Activated T-helper 1 cell treated with anti-CD3 and anti-CD28 coated beads, Interleukin-12 subunit alpha, Interleukin-12 subunit beta, Interleukin-2, Interleukin-4 antibody, amounts not matched to agents 30 ng/mL and 10 ng/mL and 1 ng/mL, durations not matched to agents 14 hours and 24 hours and 36 hours (primary cell): ENCODE measurements around the gene SMIM30. TPM values are rescaled to one million over a fixed set of nuclear protein-coding genes. Genes with fewer than 3 reads are reported as not detected.
A peak's percentile ranks its signal among the peaks of the same experiment; 100 is the strongest.
"Not testable (repeated sequence)": the region's sequence is repeated elsewhere in the genome, so short reads cannot be mapped to it uniquely, and the experiment has no call there.

Experiments used
- DNase-seq: peaks from one replicate; pipeline ENCODE4 v3.0.0; 2021; ENCODE audit warnings: low spot score
- H3K27ac Mint-ChIP-seq: one replicate; pipeline ENCODE4 v1.8.0; 2021; ENCODE audit warnings: mild to moderate bottlenecking, mixed read lengths
- H3K27me3 Mint-ChIP-seq: one replicate; pipeline ENCODE4 v1.8.0; 2022; ENCODE audit warnings: mild to moderate bottlenecking, moderate library complexity, mixed read lengths; ENCODE audit not compliant: insufficient read depth
- H3K36me3 Mint-ChIP-seq: one replicate; pipeline ENCODE4 v1.8.0; 2021; ENCODE audit warnings: low read depth, mixed read lengths
- H3K4me1 Mint-ChIP-seq: one replicate; pipeline ENCODE4 v1.8.0; 2021; ENCODE audit warnings: low read depth, mixed read lengths
- H3K4me3 Mint-ChIP-seq: one replicate; pipeline ENCODE4 v1.8.0; 2021; ENCODE audit warnings: mild to moderate bottlenecking, moderate library complexity, mixed read lengths
- H3K9me3 Mint-ChIP-seq: one replicate; pipeline ENCODE4 v1.8.0; 2021; ENCODE audit warnings: mixed read lengths
- intact Hi-C: fragments of 100-400 bp; cut with micrococcal nuclease; formaldehyde crosslinking; loops from one replicate; pipeline ENCODE4 v1.15.1; 2024
- total RNA-seq: library from RNA; stranded (reverse); gene quantifications from 2 replicates; pipeline ENCODE4 v1.2.3, GENCODE V29; 2022

Gene SMIM30
- total RNA-seq, 1 donor from 2014 or later: 32.4 TPM

DNA sequence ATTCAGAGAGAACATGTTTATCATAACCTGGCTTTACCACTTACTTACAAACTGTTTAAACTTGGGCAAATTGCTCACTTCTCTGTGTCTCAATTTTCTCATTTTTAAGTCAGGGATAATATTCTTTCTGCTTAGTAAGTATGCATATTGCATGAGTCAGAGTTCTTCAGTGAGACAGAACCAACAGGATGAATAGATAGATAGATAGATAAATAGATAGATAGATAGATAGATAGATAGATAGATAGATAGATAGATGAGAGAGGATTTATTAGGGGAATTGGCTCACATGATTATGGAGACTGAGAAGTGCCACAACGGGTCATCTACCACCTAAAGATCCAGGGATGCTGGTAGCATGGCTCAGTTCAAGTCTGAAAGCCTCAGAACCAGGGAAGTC, 15.7 kb upstream of the SMIM30 start:
- DNase-seq: no peak
- intact Hi-C loops: no loop called here
- H3K4me3 Mint-ChIP-seq: no peak overlapping the region
- H3K27ac Mint-ChIP-seq: no peak overlapping the region
- peaks cover 8% of the 10 kb centered on the region for H3K27me3 Mint-ChIP-seq
- no peaks in the 10 kb centered on the region for H3K36me3 Mint-ChIP-seq
- no peaks in the 10 kb centered on the region for H3K9me3 Mint-ChIP-seq
- H3K4me1 Mint-ChIP-seq: no peaks in the 10 kb centered on the region

DNA sequence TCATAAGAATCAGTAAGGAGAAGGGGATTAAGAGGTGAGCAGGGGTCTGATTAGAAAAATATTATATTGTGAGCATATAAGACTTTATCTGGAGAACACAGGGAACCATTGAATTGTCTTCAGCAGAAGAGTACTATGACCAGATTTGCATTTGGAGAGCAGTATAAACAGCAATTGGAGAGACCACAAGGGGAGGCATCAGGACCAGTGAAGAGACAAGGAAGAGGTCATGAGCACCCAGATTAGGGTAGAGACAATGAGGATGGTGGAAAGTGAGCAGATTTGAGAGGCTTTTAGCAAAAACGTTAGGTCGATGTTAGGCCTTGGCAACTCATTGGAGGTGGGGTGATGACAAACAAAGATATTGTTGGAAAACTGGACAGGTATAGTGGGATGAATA, 13.0 kb upstream of the SMIM30 start:
- Mint-ChIP-seq H3K27ac (no peak overlapping the region), H3K4me1 (no peaks in the 10 kb centered on the region), H3K36me3 (no peaks in the 10 kb centered on the region), H3K27me3 (peaks cover 8% of the 10 kb centered on the region), H3K9me3 (no peaks in the 10 kb centered on the region), H3K4me3 (no peak overlapping the region)
- intact Hi-C loops: no loop called here
- no peak for DNase-seq

DNA sequence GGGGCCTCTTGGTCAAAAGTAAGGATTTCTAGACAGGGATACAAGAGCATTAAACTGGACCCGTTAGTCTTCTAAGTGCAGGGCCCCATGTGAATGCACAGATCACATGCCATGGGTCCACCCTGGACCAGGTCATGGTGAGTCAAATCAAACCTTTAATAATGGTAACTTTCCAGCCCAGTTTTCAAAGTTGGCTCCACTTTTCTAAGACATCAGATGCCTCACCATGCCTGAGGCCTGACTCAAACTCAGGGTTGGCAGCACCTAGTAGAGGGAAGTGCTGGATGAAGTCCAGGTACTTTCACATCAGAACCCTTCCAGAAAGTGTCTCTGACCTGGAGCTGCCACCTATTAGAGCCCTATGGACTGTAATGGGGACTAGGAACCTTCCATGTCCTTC, 9.7 kb upstream of the SMIM30 start:
- intact Hi-C loops: no loop called here
- Mint-ChIP-seq H3K36me3 (no peaks in the 10 kb centered on the region), H3K27ac (no peak overlapping the region), H3K4me3 (no peak overlapping the region), H3K9me3 (no peaks in the 10 kb centered on the region), H3K4me1 (peaks cover under 1% of the 10 kb centered on the region), H3K27me3 (peaks cover 2% of the 10 kb centered on the region)
- no peak for DNase-seq

DNA sequence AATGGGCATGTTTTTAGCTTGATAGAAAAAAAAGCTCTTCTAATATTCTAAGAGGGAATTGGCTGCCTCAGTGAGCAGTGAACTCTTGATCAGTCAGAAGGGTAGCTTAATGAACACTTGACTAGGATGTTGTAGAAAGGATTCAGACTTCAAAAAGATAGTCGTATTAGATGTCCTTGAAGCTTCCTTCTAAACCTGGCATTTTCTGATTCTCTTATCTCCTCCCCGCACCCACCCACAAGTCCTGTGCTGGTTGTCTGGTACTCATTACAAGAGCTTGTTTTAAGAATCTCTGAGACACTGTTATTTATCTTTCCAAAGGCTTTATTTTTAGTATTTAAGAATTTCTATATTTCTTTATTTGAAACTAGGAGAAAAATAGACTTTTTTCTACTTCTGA, 7.4 kb upstream of the SMIM30 start:
- DNase-seq: no peak
- no peaks in the 10 kb centered on the region for H3K36me3 Mint-ChIP-seq
- intact Hi-C loops: no loop called here
- H3K9me3 Mint-ChIP-seq: no peaks in the 10 kb centered on the region
- no peaks in the 10 kb centered on the region for H3K27me3 Mint-ChIP-seq
- H3K4me1 Mint-ChIP-seq: peaks cover 12% of the 10 kb centered on the region
- H3K27ac Mint-ChIP-seq: no peak overlapping the region
- H3K4me3 Mint-ChIP-seq: no peak overlapping the region

DNA sequence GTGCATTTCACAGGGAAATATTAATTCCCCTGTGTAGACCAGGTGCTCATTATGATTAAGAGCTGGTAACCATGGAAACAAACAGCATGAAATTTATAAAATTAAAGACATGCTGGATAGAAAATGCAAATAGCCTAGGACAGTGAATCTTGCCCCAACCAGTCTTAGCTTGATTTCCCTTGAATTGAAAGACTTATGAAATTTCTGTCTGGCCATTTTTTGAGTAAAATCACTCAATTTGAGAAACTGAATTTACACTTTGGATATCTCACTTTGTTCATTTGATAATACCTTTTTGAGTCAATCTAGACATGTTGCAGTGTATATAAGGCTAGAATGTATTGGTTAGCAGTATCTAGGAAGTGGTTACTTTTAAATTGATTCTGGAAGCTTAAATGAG, 4.4 kb upstream of the SMIM30 start:
- H3K27ac Mint-ChIP-seq: no peak overlapping the region
- no peak for DNase-seq
- intact Hi-C loops: no loop called here
- H3K27me3 Mint-ChIP-seq: no peaks in the 10 kb centered on the region
- no peak overlapping the region for H3K4me3 Mint-ChIP-seq
- H3K36me3 Mint-ChIP-seq: peaks cover 4% of the 10 kb centered on the region
- peaks cover 35% of the 10 kb centered on the region for H3K4me1 Mint-ChIP-seq
- H3K9me3 Mint-ChIP-seq: no peaks in the 10 kb centered on the region

DNA sequence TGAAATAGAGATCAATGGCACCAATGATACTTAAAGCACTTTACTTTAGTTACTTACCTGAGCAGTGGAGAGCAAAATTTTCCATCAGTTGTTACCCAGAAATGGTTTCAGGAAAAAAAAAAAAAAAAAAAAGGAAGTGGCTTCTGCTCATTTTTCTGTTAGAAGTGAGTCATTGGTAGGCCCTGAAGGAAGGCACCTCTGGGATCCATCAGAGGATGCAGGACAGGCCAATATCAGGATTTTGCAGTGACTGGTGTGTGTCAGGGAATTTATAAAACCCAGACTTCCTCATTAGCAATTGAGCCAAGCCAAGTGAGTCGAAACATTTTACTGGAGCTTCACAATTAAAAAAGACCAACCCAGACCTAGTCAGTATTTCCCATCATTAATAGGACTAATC, 2.3 kb upstream of the SMIM30 start:
- no peak for DNase-seq
- no peaks in the 10 kb centered on the region for H3K27me3 Mint-ChIP-seq
- no peaks in the 10 kb centered on the region for H3K9me3 Mint-ChIP-seq
- H3K4me1 Mint-ChIP-seq: peaks cover 46% of the 10 kb centered on the region
- H3K4me3 Mint-ChIP-seq: peak overlapping the region; percentile 20
- intact Hi-C loops: no loop called here
- H3K36me3 Mint-ChIP-seq: peaks cover 9% of the 10 kb centered on the region
- H3K27ac Mint-ChIP-seq: peak overlapping the region; percentile 68

DNA sequence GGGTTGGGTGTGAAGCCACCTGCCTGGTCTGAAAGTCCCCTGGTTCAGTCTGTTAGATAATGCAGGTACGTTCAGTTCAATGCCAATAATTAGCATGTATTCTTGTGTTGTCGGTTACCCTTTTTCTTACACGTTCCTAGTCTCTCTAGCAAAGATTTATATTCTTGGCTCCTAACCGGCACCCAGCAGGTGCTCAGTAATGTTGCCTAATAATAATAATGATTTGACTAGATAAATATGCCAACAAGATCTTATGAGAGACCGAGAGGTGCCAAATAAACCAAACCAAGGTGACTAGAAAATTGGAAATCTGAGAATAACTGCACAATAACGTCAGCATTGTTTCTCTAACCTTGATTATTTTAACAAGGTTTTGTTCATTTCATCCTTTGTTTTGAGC, 1.1 kb upstream of the SMIM30 start:
- peaks cover 9% of the 10 kb centered on the region for H3K36me3 Mint-ChIP-seq
- H3K4me1 Mint-ChIP-seq: peaks cover 46% of the 10 kb centered on the region
- peak overlapping the region; percentile 93 for H3K4me3 Mint-ChIP-seq

DNA sequence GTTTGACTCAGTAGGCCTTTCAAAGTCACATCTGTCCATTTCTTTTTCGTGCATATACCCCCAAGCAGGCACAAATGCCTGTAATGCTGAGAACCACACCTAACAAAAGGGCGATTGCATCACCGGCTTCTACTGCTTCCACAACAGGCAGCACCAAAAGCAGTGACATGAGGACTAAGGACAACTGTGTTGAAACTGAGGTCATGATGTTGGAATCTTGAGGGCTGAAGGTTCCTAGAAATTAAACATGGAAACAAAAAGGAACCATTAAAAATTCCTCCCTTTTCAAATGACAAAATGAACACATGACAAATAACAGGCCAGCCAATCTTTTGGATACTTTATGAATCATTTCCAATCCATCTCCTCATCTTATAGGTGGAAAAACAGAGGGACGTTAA, 980 bp downstream of the SMIM30 start:
- H3K27me3 Mint-ChIP-seq, H3K36me3 Mint-ChIP-seq, H3K9me3 Mint-ChIP-seq, DNase-seq: not testable (repeated sequence)
- Mint-ChIP-seq H3K27ac (peak overlapping the region; percentile 21), H3K4me1 (peaks cover 39% of the 10 kb centered on the region), H3K4me3 (peak overlapping the region; percentile 93)
- intact Hi-C loops: loop anchor here (5.0 kb wide), 1 partner anchor 725 kb away; no protein-coding TSS in a partner anchor

More for the DNA sequence above, 1.1 kb upstream of the SMIM30 start:
- no peak overlapping the region for H3K27ac Mint-ChIP-seq
- H3K27me3 Mint-ChIP-seq: no peaks in the 10 kb centered on the region
- no peak for DNase-seq
- intact Hi-C loops: loop anchor here (1.0 to 5.0 kb wide), 3 partner anchors 333 to 1557 kb away; partner anchors contain the start of gene IMMP2L
- H3K9me3 Mint-ChIP-seq: no peaks in the 10 kb centered on the region

DNA sequence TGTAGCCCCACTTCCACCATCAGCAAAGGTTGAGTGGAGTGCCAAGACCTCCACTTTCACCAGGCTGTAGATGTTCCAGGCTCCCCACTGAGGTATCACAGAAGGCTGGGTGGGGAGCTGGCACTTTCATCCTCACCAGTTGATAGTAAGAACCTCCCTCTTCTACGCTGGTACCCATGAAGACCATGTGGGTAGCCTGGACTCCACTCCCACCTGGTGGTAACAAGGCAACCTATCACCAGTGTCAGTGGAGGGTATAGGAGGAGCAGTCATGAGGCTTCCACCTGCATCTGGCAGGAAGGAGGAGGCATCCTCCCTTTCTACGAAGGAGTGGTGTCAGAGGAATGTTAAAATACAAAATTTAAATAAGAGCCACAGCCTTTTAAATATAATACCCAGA, 4.4 kb downstream of the SMIM30 start:
- intact Hi-C loops: no loop called here
- Mint-ChIP-seq H3K9me3 (no peaks in the 10 kb centered on the region), H3K27me3 (no peaks in the 10 kb centered on the region), H3K4me3 (no peak overlapping the region), H3K36me3 (peaks cover 6% of the 10 kb centered on the region), H3K4me1 (peaks cover 20% of the 10 kb centered on the region), H3K27ac (no peak overlapping the region)
- DNase-seq: no peak

DNA sequence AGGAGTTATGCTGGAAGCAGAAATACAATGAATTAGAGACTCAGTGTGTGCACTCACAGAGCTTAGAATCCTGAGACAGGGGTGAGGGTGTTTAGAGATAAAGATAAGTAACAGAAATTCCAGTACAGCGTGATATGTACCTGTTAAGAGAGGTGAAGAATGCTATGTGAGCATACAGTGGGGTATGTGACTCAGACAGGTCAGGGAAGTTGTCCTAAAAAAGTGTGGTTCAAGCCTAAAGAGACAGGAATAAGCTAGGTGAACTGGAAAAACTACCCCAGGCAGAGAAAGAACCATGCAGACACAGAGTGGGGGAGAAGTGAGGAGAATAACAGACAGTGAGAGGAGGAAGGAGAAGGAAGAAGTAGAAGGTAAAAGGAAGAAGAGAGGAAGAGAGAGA, 8.6 kb downstream of the SMIM30 start:
- Mint-ChIP-seq H3K4me1 (no peaks in the 10 kb centered on the region), H3K27me3 (no peaks in the 10 kb centered on the region), H3K4me3 (no peak overlapping the region), H3K36me3 (no peaks in the 10 kb centered on the region), H3K27ac (no peak overlapping the region), H3K9me3 (no peaks in the 10 kb centered on the region)
- intact Hi-C loops: no loop called here
- no peak for DNase-seq

DNA sequence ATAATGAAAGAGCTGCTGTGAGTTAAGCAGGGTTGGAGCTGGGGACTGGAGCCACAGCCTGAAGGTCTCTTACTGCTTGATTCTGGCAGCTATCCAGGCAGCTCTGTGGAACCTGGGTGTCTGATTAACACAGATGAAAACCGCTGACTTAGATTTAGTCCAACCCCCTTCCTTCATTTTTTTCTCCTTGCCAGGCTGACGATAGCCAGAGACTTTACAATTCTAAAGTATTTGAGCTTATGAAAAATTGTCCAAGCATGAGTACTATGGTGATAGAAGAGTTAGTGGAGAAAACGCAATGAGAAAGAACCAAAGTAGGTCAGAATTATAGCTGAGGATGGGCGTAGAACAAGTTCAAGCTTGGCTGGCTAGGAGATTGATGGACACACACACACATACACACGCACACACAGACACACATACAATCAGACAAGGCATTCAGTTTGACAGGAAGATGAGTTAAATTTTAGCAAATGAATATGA, 18.2 kb downstream of the SMIM30 start:
- no peaks in the 10 kb centered on the region for H3K9me3 Mint-ChIP-seq
- peaks cover 2% of the 10 kb centered on the region for H3K27me3 Mint-ChIP-seq
- no peak overlapping the region for H3K27ac Mint-ChIP-seq
- intact Hi-C loops: no loop called here
- no peak for DNase-seq
- no peak overlapping the region for H3K4me3 Mint-ChIP-seq
- no peaks in the 10 kb centered on the region for H3K4me1 Mint-ChIP-seq
- H3K36me3 Mint-ChIP-seq: no peaks in the 10 kb centered on the region

DNA sequence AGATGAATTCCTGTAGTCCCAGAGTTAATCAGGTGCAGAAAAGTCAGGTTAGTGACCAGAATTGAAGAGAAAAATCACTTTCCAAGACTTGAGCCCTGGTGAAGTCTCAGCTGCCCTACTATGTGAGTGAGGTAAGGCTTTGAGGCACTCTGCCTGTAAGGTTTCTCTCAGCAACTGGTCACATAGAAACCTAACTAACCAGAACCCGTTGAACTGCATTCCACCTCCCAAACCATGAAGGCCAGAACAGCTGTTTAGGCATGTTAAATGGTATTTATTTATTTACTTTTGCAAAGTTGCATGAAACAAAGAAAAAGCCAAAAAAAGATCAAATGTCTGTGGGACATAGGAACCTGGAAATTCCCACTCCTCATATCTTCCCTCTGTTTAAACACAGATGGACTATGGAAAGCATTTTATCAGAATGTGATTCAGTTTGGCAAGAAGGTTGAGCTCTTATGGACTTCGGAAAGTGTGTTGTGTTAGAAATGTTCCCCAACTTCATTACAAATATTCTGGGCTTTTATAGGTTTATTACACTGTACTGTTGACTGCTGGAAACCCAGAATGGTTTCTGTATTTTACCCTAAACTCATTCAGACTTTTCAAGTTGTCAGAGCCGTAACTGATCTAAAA, 19.0 kb downstream of the SMIM30 start:
- DNase-seq: no peak
- Mint-ChIP-seq H3K4me1 (no peaks in the 10 kb centered on the region), H3K27me3 (peaks cover 5% of the 10 kb centered on the region), H3K36me3 (no peaks in the 10 kb centered on the region), H3K9me3 (no peaks in the 10 kb centered on the region), H3K4me3 (no peak overlapping the region), H3K27ac (no peak overlapping the region)
- intact Hi-C loops: no loop called here

DNA sequence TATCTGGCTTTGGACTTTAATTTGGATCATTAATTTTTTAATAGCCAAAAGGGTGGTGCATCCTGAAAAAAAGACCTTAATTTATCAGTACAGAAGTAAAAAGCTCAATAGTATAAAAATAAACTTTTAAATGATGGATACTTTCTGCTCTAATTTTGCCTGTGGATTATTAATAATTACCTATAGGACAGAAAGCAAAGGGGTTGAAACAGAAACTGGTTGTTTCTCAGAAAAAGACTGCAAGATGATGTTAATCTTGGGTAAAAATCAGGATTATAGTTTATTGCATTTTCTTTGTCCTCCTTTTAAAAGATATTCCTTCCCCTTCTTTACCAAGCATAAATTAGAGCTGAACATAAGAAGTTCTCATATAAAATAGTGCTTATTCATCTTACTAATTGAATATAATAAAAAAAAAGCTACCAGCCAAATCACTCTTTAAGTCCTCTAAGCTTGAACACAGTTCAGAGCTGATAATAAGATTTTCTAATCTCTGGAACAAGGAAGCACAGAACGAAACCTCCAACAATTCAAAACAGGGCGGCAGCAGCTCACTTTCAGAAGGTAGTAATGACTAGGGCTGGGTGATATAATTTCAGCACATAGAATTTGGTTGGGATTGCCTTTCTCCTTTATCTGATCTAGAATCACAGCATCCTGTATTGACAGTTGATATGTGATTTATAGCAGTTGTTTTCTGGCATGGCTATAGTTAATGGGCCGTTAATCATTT, 23.7 kb downstream of the SMIM30 start:
- no peak overlapping the region for H3K27ac Mint-ChIP-seq
- intact Hi-C loops: no loop called here

More for the DNA sequence above, 23.7 kb downstream of the SMIM30 start:
- Mint-ChIP-seq H3K9me3 (no peaks in the 10 kb centered on the region), H3K36me3 (no peaks in the 10 kb centered on the region), H3K27me3 (peaks cover 9% of the 10 kb centered on the region), H3K4me3 (no peak overlapping the region), H3K4me1 (no peaks in the 10 kb centered on the region)
- no peak for DNase-seq
